Endodermal cell (in vitro differentiated cells): Measurements from ENCODE around the gene C1R. TPM values are rescaled to one million over a fixed set of nuclear protein-coding genes. Genes with fewer than 3 reads are reported as not detected.

ENCODE experiments used
- DNase-seq: peaks from one replicate; pipeline ENCODE4 v3.0.0-alpha.2; 2017
- H3K27ac ChIP-seq: 2 replicates; pipeline ENCODE4 v1.5.1; 2013; ENCODE audit warnings: mild to moderate bottlenecking, low read depth, low read length, moderate library complexity
- H3K27me3 ChIP-seq: 2 replicates; pipeline ENCODE4 v1.6.1; 2013; ENCODE audit warnings: mild to moderate bottlenecking, low read length, moderate library complexity; ENCODE audit not compliant: insufficient read depth, control insufficient read depth, poor library complexity, severe bottlenecking
- H3K36me3 ChIP-seq: 2 replicates; pipeline ENCODE4 v1.7.0; 2013; ENCODE audit warnings: mild to moderate bottlenecking, low read length, moderate library complexity; ENCODE audit not compliant: control insufficient read depth, insufficient read depth
- H3K4me1 ChIP-seq: one replicate; pipeline ENCODE4 v1.7.0; 2013; ENCODE audit warnings: low read length; ENCODE audit not compliant: control insufficient read depth, insufficient read depth
- H3K4me3 ChIP-seq: 2 replicates; pipeline ENCODE4 v1.5.1; 2013; ENCODE audit warnings: mild to moderate bottlenecking, low read length, moderate library complexity
- H3K9ac ChIP-seq: 2 replicates; pipeline ENCODE4 v1.6.1; 2013; ENCODE audit warnings: mild to moderate bottlenecking, low read length, moderate library complexity; ENCODE audit not compliant: poor library complexity, severe bottlenecking; ENCODE audit errors: extremely low read depth
- H3K9me3 ChIP-seq: 2 replicates; pipeline ENCODE4 v1.6.1; 2013; ENCODE audit warnings: mild to moderate bottlenecking, low read length, moderate library complexity; ENCODE audit not compliant: control insufficient read depth
- H3K27ac Mint-ChIP-seq: 2 replicates; pipeline ENCODE4 v1.8.0; 2020; ENCODE audit warnings: mixed read lengths
- H3K27me3 Mint-ChIP-seq: 2 replicates; pipeline ENCODE4 v1.8.0; 2021; ENCODE audit warnings: mild to moderate bottlenecking, mixed read lengths; ENCODE audit not compliant: insufficient read depth
- H3K36me3 Mint-ChIP-seq: 2 replicates; pipeline ENCODE4 v1.8.0; 2020; ENCODE audit warnings: low read depth, mixed read lengths
- H3K4me1 Mint-ChIP-seq: 2 replicates; pipeline ENCODE4 v1.8.0; 2020; ENCODE audit warnings: mixed read lengths
- H3K4me3 Mint-ChIP-seq: 2 replicates; pipeline ENCODE4 v1.8.0; 2020; ENCODE audit warnings: mild to moderate bottlenecking, moderate library complexity, mixed read lengths
- H3K9me3 Mint-ChIP-seq: 2 replicates; pipeline ENCODE4 v1.8.0; 2020; ENCODE audit warnings: mild to moderate bottlenecking, mixed read lengths
- CTCF ChIP-seq: fragments of 200-600 bp; sonication (generic); conservative IDR thresholded peaks from 2 replicates; pipeline ENCODE4 v1.5.0; 2021; ENCODE audit warnings: antibody characterized with exemption, mild to moderate bottlenecking
- WGBS, 2 experiments: methylation state at CpG; one replicate each; pipeline versions ENCODE4 v1.1.5 to v1.1.7; 2013; ENCODE audit warnings: missing lambda C conversion rate in 2 of 2, mixed read lengths in 1 of 2; ENCODE audit not compliant: insufficient coverage in 1 of 2, insufficient read length in 1 of 2; 5-methylcytosine and 5-hydroxymethylcytosine counted together
- total RNA-seq, 2 donors: library from RNA; stranded (reverse); fragmentation: NEBNext Ultra II Directional in 1 of 2; extraction: Animal tissue kit (Norgen Biotek cat#: 25700) in 1 of 2; gene quantifications; 2 replicates in 1 of 2; 3 replicates in 1 of 2; pipeline ENCODE4 v1.2.1, GENCODE V29; 2021

The C1R gene
- total RNA-seq, 2 donors from 2014 or later = 3.9 TPM

- H3K27ac ChIP-seq = no peak overlapping the region
- no peaks in the 10 kb centered on the region for H3K4me1 ChIP-seq
- no peak overlapping the region for H3K9ac ChIP-seq
- H3K4me1 Mint-ChIP-seq = peaks cover 20% of the 10 kb centered on the region
- no peak overlapping the region for H3K27ac Mint-ChIP-seq
- H3K27me3 ChIP-seq = no peaks in the 10 kb centered on the region
- peaks cover 18% of the 10 kb centered on the region for H3K27me3 Mint-ChIP-seq
- WGBS, 2 experiments = 92 to 100% methylated on average over 1 to 7 of the region's 7 CpGs
- H3K4me3 ChIP-seq = no peak overlapping the region
- no peak for TF ChIP-seq CTCF
- no peak overlapping the region for H3K4me3 Mint-ChIP-seq
- no peaks in the 10 kb centered on the region for H3K36me3 ChIP-seq
- H3K9me3 Mint-ChIP-seq = no peaks in the 10 kb centered on the region
- H3K36me3 Mint-ChIP-seq = no peaks in the 10 kb centered on the region
- no peaks in the 10 kb centered on the region for H3K9me3 ChIP-seq
- DNase-seq = no peak
Observed at GRCh38 chr12:7091171-7091570, 1.1 kb downstream of the C1R start.

- no peaks in the 10 kb centered on the region for H3K9me3 ChIP-seq
- no peaks in the 10 kb centered on the region for H3K4me1 ChIP-seq
- 70 to 74% methylated on average over 16 of the region's 16 CpGs for WGBS, 2 experiments
- Mint-ChIP-seq H3K36me3 (no peaks in the 10 kb centered on the region), H3K4me3 (peak overlapping the region; percentile 0), H3K27ac (no peak overlapping the region), H3K27me3 (peaks cover 18% of the 10 kb centered on the region), H3K9me3 (no peaks in the 10 kb centered on the region), H3K4me1 (peaks cover 19% of the 10 kb centered on the region)
- TF ChIP-seq CTCF = peak; percentile 14
- no peaks in the 10 kb centered on the region for H3K27me3 ChIP-seq
- no peak overlapping the region for H3K27ac ChIP-seq
- H3K9ac ChIP-seq = no peak overlapping the region
- H3K4me3 ChIP-seq = no peak overlapping the region
- DNase-seq = peak; percentile 89
- H3K36me3 ChIP-seq = no peaks in the 10 kb centered on the region
Observed at GRCh38 chr12:7090222-7090998, 1.8 kb downstream of the C1R start.

GRCh38 chr12:7089196-7089871 is 2.9 kb downstream of the C1R start:
- no peaks in the 10 kb centered on the region for H3K27me3 ChIP-seq
- no peak for DNase-seq
- no peak overlapping the region for H3K4me3 ChIP-seq
- no peaks in the 10 kb centered on the region for H3K4me1 ChIP-seq
- Mint-ChIP-seq H3K36me3 (no peaks in the 10 kb centered on the region), H3K9me3 (no peaks in the 10 kb centered on the region), H3K4me1 (peaks cover 18% of the 10 kb centered on the region), H3K27me3 (peaks cover 18% of the 10 kb centered on the region), H3K27ac (no peak overlapping the region), H3K4me3 (no peak overlapping the region)
- H3K9ac ChIP-seq = no peak overlapping the region
- no peak for TF ChIP-seq CTCF
- no peaks in the 10 kb centered on the region for H3K36me3 ChIP-seq
- WGBS, 2 experiments = 95 to 98% methylated on average over 8 to 11 of the region's 11 CpGs
- peaks cover 5% of the 10 kb centered on the region for H3K9me3 ChIP-seq
- H3K27ac ChIP-seq = no peak overlapping the region
